GM12878 (cell line): ENCODE results near the gene SDHC. TPM values are rescaled to one million over a fixed set of nuclear protein-coding genes. Genes with fewer than 3 reads are reported as not detected.

Experiments used
- BCL3 ChIP-seq: IDR thresholded peaks from 2 replicates; pipeline ENCODE4 v1.6.1; 2011; ENCODE audit warnings: borderline replicate concordance, low read depth, mild to moderate bottlenecking, moderate library complexity, low read length; ENCODE audit not compliant: insufficient read depth, poor library complexity, severe bottlenecking
- CHD4 ChIP-seq: fragments of 200-600 bp; sonication (generic); IDR thresholded peaks from 2 replicates; pipeline ENCODE4 v1.6.1; 2016; ENCODE audit warnings: mild to moderate bottlenecking
- CREB1 ChIP-seq: IDR thresholded peaks from 2 replicates; pipeline ENCODE4 v1.6.1; 2012; ENCODE audit warnings: low read depth, mild to moderate bottlenecking, inconsistent platforms
- E2F4 ChIP-seq: IDR thresholded peaks from 2 replicates; pipeline ENCODE4 v1.6.1; 2012; ENCODE audit warnings: low read depth, low read length, improper control_type of control experiment
- ELK1 ChIP-seq: IDR thresholded peaks from 2 replicates; pipeline ENCODE4 v1.6.1; 2012; ENCODE audit warnings: low read depth, low read length, improper control_type of control experiment
- ETV6 ChIP-seq, 2 experiments: fragments of 450-650 bp in 1 of 2; IDR thresholded peaks in 1 of 2; conservative IDR thresholded peaks in 1 of 2; 2 replicates each; pipeline ENCODE4 v1.6.1; 2014; ENCODE audit warnings: antibody characterized with exemption in 1 of 2, borderline replicate concordance in 1 of 2, low read depth in 1 of 2, mild to moderate bottlenecking in 1 of 2, moderate library complexity in 1 of 2
- MEF2B ChIP-seq: fragments of 450-650 bp; IDR thresholded peaks from 2 replicates; pipeline ENCODE4 v1.6.1; 2018; ENCODE audit warnings: mild to moderate bottlenecking, moderate library complexity; ENCODE audit not compliant: partially characterized antibody, poor library complexity, severe bottlenecking
- NR2F1 ChIP-seq: fragments of 450-650 bp; conservative IDR thresholded peaks from 2 replicates; pipeline ENCODE4 v1.6.1; 2017; ENCODE audit warnings: mild to moderate bottlenecking
- YY1 ChIP-seq: IDR thresholded peaks from 2 replicates; pipeline ENCODE4 v1.6.1; 2011; ENCODE audit warnings: low read depth, mild to moderate bottlenecking, low read length
- ZZZ3 ChIP-seq: IDR thresholded peaks from 2 replicates; pipeline ENCODE4 v1.6.1; 2011; ENCODE audit warnings: low read depth; ENCODE audit not compliant: control insufficient read depth, insufficient read length
- polyA plus RNA-seq, 11 experiments: library from polyadenylated mRNA; depleted of rRNA in 4 of 11; unstranded in 6 of 11; stranded (reverse) in 5 of 11; fragments of >200 nt; fragmentation: Nextera tagmentation in 4 of 11; fragmentation: Illumina TruSeq in 1 of 11; extraction: Ambion mirVana in 4 of 11; extraction: Trizol in 1 of 11; gene quantifications; 1 replicate in 1 of 11; 2 replicates in 10 of 11; pipeline versions ENCODE4 v1.2.1 to v1.2.3, GENCODE V29; 2011 to 2016; ENCODE audit warnings: inconsistent platforms in 2 of 11, missing spikeins in 2 of 11, low read depth in 1 of 11
- total RNA-seq, 4 experiments: library from RNA; depleted of rRNA in 3 of 4; stranded (reverse); fragments of >200 nt in 3 of 4; fragmentation: Illumina TruSeq in 1 of 4; extraction: Trizol in 1 of 4; gene quantifications; 2 replicates each; pipeline versions ENCODE4 v1.2.1 to v1.2.3, GENCODE V29; 2013 to 2021

SDHC gene
- total and polyA plus RNA-seq, 10 of the 15 experiments (the other 5 are each of a cell fraction or from before 2014, with no cell fraction given), result 18.4 to 340 (median 178) TPM

GRCh38 chr1:161314201-161314981, at the start of gene SDHC (continued):
- TF ChIP-seq BCL3 (no peak), MEF2B (no peak), ELK1 (peak; percentile 68; the same call in 1 of the 2 replicates), ZZZ3 (no peak), E2F4 (no peak), ETV6 (conservative IDR thresholded peaks at IDR 0.05 in 1 of 2, IDR thresholded peaks at IDR 0.05 in 1 of 2; ENCODE audit: borderline replicate concordance in 1 of 2, low read depth in 1 of 2) (0 out of 4 replicates have a peak, but pooled peaks of 1 of the 2 experiments have one; percentile 13), YY1 (peak; percentile 99), CREB1 (peak; percentile 94), CHD4 (no peak), NR2F1 (peak; percentile 74)
- TF ChIP-seq, all 136 proteins: peak for 44
